Kidney glomerular epithelial cell (primary cell): Measurements from ENCODE around the gene ZNF710.
A peak's percentile ranks its signal among the peaks of the same experiment; 100 is the strongest.

Source experiments
- DNase-seq: peaks from one replicate; lab custom pipeline; 2025; lab: John Stamatoyannopoulos, UW

ZNF710 gene

DNA sequence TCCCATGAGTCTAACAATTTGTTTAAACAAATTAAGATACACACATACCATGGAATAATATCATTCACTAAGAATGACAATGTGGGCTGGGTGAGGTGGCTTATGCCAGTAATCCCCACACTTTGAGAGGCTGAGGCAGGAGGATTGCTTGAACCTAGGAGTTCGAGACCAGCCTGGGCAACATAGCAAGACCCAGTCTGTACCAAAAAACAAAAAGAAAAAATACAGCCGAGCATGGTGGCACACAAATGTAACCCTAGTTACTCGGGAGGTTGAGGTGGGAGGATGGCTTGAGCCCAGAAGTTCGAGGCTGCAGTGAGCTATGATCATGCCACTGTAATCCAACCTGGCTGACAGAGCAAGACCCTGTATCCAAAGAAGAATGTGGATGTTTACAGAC, 4.0 kb upstream of the ZNF710 start:
- no peak for DNase-seq

DNA sequence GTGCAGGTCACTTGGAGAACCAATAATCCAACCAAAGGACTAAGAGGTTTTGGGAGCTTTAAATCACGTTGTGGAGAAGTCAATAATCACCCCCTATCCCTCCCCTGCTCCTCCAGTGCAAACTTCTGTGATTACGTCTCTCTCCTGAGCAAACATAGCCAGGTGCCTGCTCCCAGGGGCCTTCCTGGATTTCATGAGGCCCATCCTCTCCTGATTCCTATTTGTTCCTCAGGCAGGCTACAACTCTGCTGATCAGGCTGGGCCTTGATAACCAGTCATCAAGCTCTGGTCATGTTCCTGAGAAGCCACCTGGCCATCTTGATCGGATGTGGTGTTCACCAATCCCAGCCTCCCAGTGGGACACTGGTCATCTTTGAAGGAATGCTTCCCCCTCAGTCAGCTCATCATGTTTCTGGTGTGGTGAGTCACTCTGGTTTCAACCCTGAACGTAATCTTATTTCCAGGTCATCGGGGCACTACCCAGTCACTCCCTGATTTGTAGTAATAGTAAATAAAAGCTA, 2.9 kb upstream of the ZNF710 start:
- peak; percentile 16 for DNase-seq

DNA sequence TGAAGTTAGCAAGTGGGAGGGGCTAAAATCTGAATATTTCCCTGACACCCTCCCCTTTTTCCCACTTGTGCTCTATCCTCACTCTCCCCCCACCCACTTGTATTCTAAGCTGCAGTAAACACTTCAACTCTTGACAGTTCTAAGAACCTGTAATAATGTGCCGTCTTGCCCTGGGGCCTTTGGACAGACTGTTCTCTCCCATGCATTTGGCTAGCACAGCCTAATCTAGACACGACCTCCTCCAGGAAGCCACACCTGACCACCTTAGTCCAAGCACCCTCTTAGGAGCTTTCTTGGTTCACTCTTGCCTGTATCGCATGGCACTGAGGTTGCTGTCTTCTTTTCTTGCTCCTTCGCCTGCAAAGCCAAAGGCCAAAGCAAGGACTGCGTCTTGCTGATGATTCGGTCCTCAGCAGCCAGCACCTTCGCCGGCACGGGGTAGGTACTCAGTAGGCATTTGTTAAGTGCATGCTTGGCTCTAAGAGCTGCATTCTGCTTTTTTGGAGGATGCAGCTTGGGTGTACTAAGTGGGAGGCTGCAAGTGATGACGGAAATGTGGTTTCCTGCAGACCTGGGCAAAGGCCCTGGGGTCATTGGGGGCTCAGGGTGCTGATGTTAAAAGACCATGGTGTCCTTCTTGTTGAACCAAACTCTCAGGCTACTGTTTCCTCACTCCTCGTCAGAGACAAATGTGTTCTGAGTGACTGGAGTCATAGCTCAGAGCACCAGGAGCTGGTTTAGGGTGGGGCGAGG, 2.0 kb upstream of the ZNF710 start:
- no peak for DNase-seq

DNA sequence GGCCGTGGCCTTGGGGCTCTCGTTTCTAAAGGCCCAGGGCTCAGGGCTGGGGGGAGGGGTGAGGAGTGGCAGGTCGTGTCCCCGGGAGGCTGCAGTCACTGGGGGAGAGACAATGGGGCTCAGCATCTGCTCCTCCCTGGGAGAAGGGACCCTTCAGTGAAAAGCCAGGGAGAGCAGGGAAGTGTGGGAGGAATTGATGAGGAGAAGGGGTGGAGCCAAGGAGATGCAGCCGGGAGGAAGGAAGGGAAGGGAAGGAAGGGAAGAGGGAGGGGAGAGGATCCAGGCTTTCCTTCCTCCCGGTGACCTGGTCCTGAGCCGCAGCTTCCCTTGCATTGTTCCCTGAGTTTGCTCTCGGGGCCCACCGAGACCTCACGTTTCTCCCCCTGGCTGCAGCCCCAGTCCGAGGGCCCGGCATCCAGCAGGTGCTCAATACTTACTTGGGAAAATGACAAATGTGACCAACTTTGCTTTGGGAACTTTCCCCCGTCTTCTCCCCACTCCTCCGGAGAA, 1.4 kb upstream of the ZNF710 start:
- DNase-seq: no peak

DNA sequence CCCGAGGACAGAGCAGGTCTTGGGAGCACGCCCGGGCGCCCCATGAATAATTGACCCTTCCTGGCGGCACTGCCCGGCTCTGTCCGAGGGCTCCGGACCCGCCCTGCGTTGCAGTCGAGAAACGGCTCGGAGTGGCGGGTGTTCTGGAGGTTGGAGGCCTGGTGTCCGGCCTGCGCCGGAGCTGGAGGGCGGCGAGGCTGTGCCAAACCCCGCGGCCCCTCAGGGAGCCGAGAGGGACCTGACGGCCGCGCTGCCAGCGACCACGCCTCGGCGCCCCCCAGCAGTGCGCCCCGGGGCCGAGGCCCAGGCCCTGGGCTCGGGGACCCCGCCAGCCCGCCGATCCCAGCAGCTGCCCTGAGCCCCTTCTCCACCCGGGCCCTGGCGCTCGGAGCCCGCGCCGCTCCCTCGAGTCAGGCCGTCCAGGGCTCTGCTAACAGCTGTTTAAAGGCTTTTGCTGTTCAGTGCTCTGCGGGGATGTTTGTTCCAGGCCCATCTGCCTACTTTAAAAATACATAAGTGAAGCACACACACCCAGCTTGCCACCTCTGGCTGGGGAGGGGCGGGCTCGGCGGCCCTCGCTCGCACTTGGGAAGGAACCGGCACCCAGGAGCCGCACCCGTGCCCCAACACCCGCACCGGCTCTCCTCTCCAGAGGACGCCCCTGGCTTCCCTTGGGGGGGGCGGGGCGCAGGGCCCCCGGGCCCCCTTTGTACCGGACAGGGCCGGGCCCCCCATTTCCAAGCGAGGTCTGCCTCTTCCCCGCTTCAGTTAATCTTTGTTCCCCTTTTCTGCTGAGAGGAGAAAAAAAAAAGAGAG, 730 bp upstream of the ZNF710 start:
- no peak for DNase-seq

GRCh38 chr15:90001683-90002427, 731 bp downstream of the ZNF710 start:
- DNase-seq: peak; percentile 8

DNA sequence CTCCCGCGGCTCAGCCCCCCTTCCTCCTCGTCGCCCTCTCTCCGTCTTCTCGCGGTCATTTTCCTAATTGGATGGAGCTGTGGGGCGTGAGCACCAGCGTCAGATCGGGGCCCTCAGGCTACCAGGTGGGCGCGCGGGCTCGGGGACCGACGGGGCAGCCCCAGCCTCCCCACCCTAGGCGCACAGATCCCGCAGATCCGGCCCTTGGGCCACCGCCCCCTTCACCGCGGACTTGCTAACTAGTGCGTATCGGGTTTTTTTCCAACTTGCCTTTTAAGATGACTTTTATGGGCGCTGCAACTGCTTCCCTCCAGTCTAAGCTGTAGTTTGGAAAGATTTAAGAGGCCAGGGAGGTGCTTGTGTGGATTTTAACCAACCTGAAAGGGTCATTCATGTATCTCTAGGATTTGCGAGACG, 1.3 kb downstream of the ZNF710 start:
- no peak for DNase-seq

DNA sequence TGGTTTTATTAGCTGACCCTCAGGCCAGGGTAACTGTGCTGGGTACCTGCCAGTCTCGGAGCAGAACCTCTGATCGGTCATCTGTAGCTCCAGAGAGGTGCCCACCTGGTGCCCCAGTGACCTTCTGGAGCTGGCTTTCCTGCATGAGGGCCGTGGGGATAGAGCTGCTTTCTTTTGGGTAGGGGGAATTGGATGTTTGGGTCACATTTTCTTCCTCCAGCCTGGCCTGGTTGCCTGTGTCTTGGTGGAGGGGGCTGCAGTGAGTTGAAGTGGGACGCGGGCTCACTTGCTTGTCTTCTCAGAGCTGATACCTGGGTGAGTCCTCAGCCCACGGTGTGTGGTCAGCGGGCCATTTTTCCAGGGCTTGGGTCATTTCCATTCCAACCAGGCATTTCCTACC, 2.6 kb downstream of the ZNF710 start:
- no peak for DNase-seq

- DNase-seq: no peak
Observed at GRCh38 chr15:90004252-90004651, 3.1 kb downstream of the ZNF710 start.

DNA sequence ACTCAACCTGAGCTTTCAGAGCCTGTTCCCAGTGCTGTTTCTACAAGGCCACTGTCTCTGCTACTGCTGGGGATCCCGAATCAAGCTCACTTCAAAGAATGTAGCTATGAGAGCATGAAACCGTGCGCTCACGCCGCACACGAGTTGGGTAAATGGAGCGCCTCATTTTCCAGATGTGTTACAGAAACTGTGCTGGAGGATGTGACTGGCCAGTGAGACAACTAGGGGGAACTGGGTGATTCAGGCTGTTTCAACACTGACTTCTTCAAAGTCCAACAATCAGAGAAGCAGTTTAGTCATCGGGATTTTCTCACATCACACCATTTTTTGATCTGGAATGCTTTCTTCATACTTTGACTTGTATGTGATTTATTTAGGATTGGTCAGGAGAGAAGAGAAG, 3.5 kb downstream of the ZNF710 start:
- DNase-seq: peak; percentile 69

DNA sequence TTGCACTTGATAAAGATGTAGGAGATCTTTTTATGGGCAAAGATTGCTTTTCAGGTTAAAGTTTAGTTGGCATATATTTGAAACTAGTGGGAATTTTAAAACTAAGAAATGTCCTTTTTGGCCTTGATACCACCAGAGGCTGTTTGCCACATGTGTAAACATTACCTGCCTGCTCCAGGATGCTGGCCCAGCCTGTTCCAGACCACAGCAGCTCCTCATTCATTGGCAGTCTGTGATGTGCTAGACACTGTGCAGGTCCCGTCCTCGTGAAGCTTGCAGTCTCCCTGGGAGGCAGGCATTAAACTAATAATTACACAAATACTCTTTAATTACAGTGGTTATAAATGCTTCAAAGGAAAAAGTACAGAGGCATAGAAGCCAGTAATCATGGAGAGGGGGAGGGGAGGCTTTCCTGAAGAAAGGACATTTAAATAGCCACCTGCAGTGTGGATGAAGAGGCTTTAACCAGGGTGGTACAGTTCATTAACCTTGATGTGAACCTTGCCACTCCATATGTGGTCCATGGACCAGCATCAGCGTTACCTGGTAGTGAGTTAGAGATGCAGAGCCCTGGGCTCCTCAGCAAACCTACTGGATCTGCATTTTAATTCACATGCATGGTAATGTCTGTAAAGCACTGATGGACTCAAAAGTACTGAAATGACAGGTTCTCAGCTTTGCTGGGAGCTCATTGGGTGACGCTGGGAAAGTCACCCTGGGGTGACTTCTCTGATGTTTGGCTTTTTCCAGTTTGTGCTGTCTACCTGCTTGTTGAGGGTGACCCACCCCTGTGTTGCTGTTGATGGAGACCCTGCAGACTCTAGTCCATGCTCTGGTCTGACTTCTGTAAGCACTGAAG, 5.3 kb downstream of the ZNF710 start:
- DNase-seq: no peak

DNA sequence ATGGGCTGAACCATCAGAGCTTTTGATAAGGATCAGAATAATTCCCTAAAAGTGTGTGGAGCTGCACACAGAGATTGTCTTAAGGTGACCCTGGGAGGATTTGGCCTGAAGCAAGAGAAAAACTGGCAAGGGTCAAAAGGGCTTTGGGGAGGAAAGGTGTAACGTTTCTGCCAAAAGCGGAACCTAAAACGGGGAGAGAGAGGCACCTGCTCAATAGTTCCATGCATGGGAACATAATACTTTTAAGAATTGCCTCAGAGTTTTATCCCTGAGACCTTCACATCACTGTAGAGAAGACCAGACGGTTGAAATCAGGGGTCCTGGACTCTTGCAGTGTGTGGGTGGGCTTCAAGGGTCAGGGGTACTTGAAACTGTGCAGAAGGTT, 5.9 kb downstream of the ZNF710 start:
- no peak for DNase-seq

GRCh38 chr15:90008607-90009006, 7.5 kb downstream of the ZNF710 start:
- DNase-seq: no peak

DNA sequence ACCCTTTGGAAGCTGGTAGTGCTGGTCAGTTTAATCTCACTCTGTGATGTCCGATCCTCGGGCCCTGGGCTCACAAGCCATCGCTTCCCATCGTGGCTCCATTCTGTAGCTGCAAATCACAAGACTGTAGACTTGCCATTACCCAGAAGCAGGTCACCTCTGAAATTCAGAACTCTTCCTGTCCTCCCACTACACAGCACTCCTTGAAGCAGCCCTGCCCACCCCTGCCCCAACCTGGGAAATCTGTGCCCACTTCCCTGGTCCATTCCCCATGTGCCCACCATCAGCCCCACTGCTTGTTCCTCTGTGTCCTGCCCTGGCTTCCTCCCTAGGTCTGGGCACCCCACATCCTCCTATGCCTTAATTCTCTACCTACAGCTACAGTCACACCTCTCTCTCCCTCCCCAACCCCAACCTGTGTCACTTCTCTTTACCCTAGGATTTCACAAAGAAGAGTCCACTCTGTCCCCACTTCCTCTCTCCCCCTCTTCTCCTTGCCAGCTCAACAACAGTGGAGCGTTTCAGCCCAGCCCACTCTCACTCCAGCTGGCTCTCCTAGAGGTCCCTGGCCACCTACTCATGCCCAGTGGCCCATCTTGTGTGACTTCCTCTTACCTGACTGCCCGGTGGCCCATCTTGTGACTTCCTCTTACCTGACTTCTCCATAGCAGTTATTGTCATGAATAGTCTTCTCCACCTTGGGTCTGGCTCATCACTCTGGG, 8.3 kb downstream of the ZNF710 start:
- no peak for DNase-seq

DNA sequence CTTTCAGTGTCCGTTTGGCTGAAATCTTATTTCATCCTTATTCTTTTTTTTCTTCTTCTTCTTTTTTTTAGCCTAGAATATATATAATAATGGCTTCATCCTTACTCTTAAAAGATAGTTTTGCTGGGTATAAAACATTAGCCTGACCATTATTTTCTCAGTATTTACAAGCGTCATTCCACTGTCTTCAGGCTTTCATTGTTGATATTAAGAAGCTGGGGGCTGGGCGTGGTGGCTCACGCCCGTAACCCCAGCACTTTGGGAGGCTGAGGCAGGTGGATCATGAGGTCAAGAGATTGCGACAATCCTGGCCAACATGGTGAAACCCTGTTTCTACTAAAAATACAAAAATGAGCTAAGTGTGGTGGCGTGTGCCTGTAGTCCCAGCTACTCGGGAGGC, 10.6 kb downstream of the ZNF710 start:
- DNase-seq: no peak

DNA sequence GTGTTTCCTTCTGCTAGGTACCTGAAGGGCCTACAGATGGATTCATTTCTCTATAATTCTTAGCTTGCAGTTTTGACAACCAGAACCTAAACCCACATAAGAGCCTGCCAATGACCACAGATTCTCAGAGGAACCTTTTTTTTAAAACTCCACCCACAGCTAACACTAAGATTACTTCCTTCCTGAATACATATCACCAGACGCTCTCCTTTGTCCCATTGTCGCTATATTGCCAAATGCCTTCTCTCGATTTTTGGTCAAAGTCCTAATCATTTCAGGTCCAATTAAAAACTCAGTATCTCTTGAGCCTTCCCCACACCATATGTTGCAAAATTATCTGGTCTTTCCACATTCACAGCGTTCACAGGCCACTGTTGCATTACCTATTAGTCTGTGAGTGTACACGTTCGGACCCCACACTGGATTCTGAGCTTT, 12.4 kb downstream of the ZNF710 start:
- DNase-seq: no peak

GRCh38 chr15:90015294-90015693, 14.2 kb downstream of the ZNF710 start:
- no peak for DNase-seq

- no peak for DNase-seq
Observed at GRCh38 chr15:90015749-90016148, 14.6 kb downstream of the ZNF710 start.

GRCh38 chr15:90016721-90017120, 15.6 kb downstream of the ZNF710 start:
- no peak for DNase-seq

DNA sequence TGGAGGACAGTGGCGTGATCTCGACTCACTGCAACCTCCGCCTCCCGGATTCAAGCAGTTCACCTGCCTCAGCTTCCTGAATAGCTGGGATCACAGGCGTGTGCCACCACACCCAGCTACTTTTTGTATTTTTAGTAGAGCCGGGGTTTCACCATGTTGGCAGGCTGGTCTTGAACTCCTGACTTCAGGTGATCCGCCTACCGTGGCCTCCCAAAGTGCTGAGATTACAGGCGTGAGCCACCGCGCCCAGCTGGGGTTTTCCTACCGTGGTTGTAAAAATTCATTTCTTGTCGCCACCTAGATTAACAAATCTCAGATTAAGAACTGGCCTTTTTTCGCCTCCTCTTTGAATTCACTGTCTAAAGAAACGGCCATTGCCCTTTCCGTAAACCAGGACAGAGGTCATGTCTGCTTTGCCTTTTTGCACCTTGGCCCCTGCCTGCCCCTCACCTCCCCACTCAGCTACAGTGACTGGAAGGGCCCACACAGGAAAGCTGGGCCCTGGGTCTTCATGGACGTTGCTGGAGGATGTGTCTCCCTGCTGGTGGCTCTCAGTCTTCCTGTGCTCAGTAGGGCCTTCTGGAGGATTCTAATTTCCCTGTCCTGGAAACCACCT, 17.2 kb downstream of the ZNF710 start:
- no peak for DNase-seq
